Measurements from ENCODE around the gene KRTAP10-3.

KRTAP10-3 gene

GRCh38 chr21:44585892-44586291 lies 27.3 kb upstream of the KRTAP10-3 start:
- Histone ChIP-seq H2AFZ (ENCODE audit: low read depth, low read length) (no peak overlapping the region), H3K27me3 (ENCODE audit: low read depth, low read length) (peaks cover 9% of the 10 kb centered on the region; the same call in 1 of the 2 replicates), H3K9ac (ENCODE audit: low read length) (no peak overlapping the region), H3K27ac (ENCODE audit: low read length) (no peak overlapping the region), H3K79me2 (ENCODE audit: low read length) (no peaks in the 10 kb centered on the region), H3K4me2 (ENCODE audit: low read length) (no peak overlapping the region), H3K36me3 (replicated peaks; ENCODE audit: low read depth, low read length) (no peaks in the 10 kb centered on the region), H3K9me3 (ENCODE audit: insufficient read depth, low read length) (no peaks in the 10 kb centered on the region), H4K20me1 (ENCODE audit: insufficient read depth, low read length) (no peaks in the 10 kb centered on the region), H3K4me3 (ENCODE audit: low read length) (no peak overlapping the region), H3K4me1 (ENCODE audit: low read length) (peaks cover 10% of the 10 kb centered on the region)
- no peak for TF ChIP-seq EZH2phosphoT487 (IDR thresholded peaks at IDR 0.05; ENCODE audit: low read depth)
- TF ChIP-seq CTCF (IDR thresholded peaks at IDR 0.05; ENCODE audit: low read depth, low read length): no peak

DNA sequence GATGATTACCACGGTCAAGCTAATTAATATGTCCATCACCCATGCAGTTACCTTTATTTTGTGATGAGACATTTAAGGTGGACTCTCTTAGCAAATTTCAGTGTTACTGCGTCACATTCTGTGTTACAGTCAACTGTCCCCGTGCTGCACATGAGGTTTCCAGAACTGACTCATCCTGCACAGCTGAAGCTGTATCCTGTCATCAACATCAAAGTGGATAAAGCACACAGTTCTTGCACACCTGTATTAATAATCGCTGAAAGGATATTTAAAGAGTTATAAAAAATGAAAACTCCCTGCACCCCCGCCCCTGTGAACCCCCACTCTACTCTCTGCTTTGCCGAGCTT lies 25.2 kb upstream of the KRTAP10-3 start:
- TF ChIP-seq EZH2phosphoT487 (IDR thresholded peaks at IDR 0.05; ENCODE audit: low read depth) (no peak), CTCF (IDR thresholded peaks at IDR 0.05; ENCODE audit: low read depth, low read length) (no peak)
- no peak overlapping the region for H3K27ac ChIP-seq (ENCODE audit: low read length)
- H3K9ac ChIP-seq (ENCODE audit: low read length): no peak overlapping the region
- H3K4me2 ChIP-seq (ENCODE audit: low read length): peak overlapping the region; percentile 60
- 0 out of 2 replicates have a peak overlapping the region, but pooled peaks have one; percentile 10 for H3K4me3 ChIP-seq (ENCODE audit: low read length)
- no peaks in the 10 kb centered on the region for H3K36me3 ChIP-seq (replicated peaks; ENCODE audit: low read depth, low read length)
- H3K79me2 ChIP-seq (ENCODE audit: low read length): no peaks in the 10 kb centered on the region
- peaks cover 9% of the 10 kb centered on the region; the same call in 1 of the 2 replicates for H3K27me3 ChIP-seq (ENCODE audit: low read depth, low read length)
- H3K4me1 ChIP-seq (ENCODE audit: low read length): peaks cover 10% of the 10 kb centered on the region
- no peaks in the 10 kb centered on the region for H4K20me1 ChIP-seq (ENCODE audit: insufficient read depth, low read length)
- no peak overlapping the region for H2AFZ ChIP-seq (ENCODE audit: low read depth, low read length)
- H3K9me3 ChIP-seq (ENCODE audit: insufficient read depth, low read length): no peaks in the 10 kb centered on the region

GRCh38 chr21:44583089-44583799 lies 24.6 kb upstream of the KRTAP10-3 start:
- H3K27ac ChIP-seq (ENCODE audit: low read length): no peak overlapping the region
- no peaks in the 10 kb centered on the region for H3K79me2 ChIP-seq (ENCODE audit: low read length)
- no peaks in the 10 kb centered on the region for H3K9me3 ChIP-seq (ENCODE audit: insufficient read depth, low read length)
- no peak for TF ChIP-seq CTCF (IDR thresholded peaks at IDR 0.05; ENCODE audit: low read depth, low read length)
- no peak for TF ChIP-seq EZH2phosphoT487 (IDR thresholded peaks at IDR 0.05; ENCODE audit: low read depth)
- peak overlapping the region; percentile 60 for H3K4me2 ChIP-seq (ENCODE audit: low read length)
- H3K4me3 ChIP-seq (ENCODE audit: low read length): no peak overlapping the region
- no peak overlapping the region for H3K9ac ChIP-seq (ENCODE audit: low read length)
- H2AFZ ChIP-seq (ENCODE audit: low read depth, low read length): no peak overlapping the region
- H3K4me1 ChIP-seq (ENCODE audit: low read length): peaks cover 10% of the 10 kb centered on the region
- peaks cover 9% of the 10 kb centered on the region; the same call in 1 of the 2 replicates for H3K27me3 ChIP-seq (ENCODE audit: low read depth, low read length)
- H4K20me1 ChIP-seq (ENCODE audit: insufficient read depth, low read length): no peaks in the 10 kb centered on the region
- no peaks in the 10 kb centered on the region for H3K36me3 ChIP-seq (replicated peaks; ENCODE audit: low read depth, low read length)

- H2AFZ ChIP-seq (ENCODE audit: low read depth, low read length): no peak overlapping the region
- H3K4me2 ChIP-seq (ENCODE audit: low read length): no peak overlapping the region
- TF ChIP-seq EZH2phosphoT487 (IDR thresholded peaks at IDR 0.05; ENCODE audit: low read depth) (no peak), CTCF (IDR thresholded peaks at IDR 0.05; ENCODE audit: low read depth, low read length) (no peak)
- no peaks in the 10 kb centered on the region for H3K9me3 ChIP-seq (ENCODE audit: insufficient read depth, low read length)
- H3K9ac ChIP-seq (ENCODE audit: low read length): no peak overlapping the region
- peaks cover 10% of the 10 kb centered on the region for H3K4me1 ChIP-seq (ENCODE audit: low read length)
- H3K27ac ChIP-seq (ENCODE audit: low read length): no peak overlapping the region
- H3K79me2 ChIP-seq (ENCODE audit: low read length): no peaks in the 10 kb centered on the region
- no peaks in the 10 kb centered on the region for H4K20me1 ChIP-seq (ENCODE audit: insufficient read depth, low read length)
- no peaks in the 10 kb centered on the region for H3K36me3 ChIP-seq (replicated peaks; ENCODE audit: low read depth, low read length)
- no peak overlapping the region for H3K4me3 ChIP-seq (ENCODE audit: low read length)
- H3K27me3 ChIP-seq (ENCODE audit: low read depth, low read length): peaks cover 9% of the 10 kb centered on the region; the same call in 1 of the 2 replicates
Observed at GRCh38 chr21:44582055-44582454, 23.5 kb upstream of the KRTAP10-3 start.
